ENCODE results near the gene SEMA6A.

GRCh38 chr5:116532762-116533525 lies 41.7 kb downstream of the SEMA6A start:
- TF ChIP-seq FOXJ3 (CRISPR knock-in tag; IDR thresholded peaks at IDR 0.05) (no peak), MXI1 (IDR thresholded peaks at IDR 0.05; ENCODE audit: low read depth, low read length) (no peak), RAD21 (CRISPR knock-in tag; conservative IDR thresholded peaks at IDR 0.05 in 1 of 2, IDR thresholded peaks at IDR 0.05 in 1 of 2) (no peak), MAFK (IDR thresholded peaks at IDR 0.05; ENCODE audit: low read length) (no peak), ZNF586 (CRISPR knock-in tag; conservative IDR thresholded peaks at IDR 0.05) (no peak), EZH2 (IDR thresholded peaks at IDR 0.05; ENCODE audit: borderline replicate concordance, low read depth, low read length) (no peak), E2F5 (CRISPR knock-in tag; IDR thresholded peaks at IDR 0.05) (no peak), POLR2AphosphoS5 (IDR thresholded peaks at IDR 0.05; ENCODE audit: control insufficient read depth, insufficient read depth, low read depth, low read length) (no peak), ZBTB1 (CRISPR knock-in tag; IDR thresholded peaks at IDR 0.05; ENCODE audit: borderline replicate concordance, low read depth) (no peak), ZBTB8A (IDR thresholded peaks at IDR 0.05; ENCODE audit: partially characterized antibody) (no peak), TBL1XR1 (IDR thresholded peaks at IDR 0.05; ENCODE audit: low read length in 2 of 2) (no peak)

Measured in K562 (cell line).